ENCODE results near the gene KAT2B.

KAT2B gene

DNA sequence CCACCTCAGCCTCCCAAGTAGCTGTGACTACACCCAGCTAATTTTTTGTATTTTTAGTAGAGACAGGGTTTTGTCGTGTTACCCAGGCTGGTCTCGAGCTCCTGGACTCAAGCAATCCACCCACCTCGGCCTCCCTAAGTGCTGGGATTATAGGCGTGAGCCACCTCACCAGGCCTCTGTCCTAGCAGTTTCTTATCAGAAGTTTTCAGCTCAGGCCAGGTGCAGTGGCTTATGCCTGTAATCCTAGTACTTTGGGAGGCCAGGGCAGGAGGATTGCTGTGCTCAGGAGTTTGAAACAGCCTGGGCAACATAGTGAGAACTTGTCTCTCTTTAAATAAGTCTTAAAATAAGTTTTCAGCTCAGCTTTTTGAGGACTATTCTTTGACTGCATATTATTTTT lies 97.4 kb downstream of the KAT2B start:
- Histone ChIP-seq H3K9me3 (ENCODE audit: control insufficient read depth in 1 of 2, low read length in 2 of 2) (no peaks in the 10 kb centered on the region), H3K9ac (ENCODE audit: low read depth in 1 of 2, low read length in 2 of 2) (no peak overlapping the region), H3K4me1 (ENCODE audit: control insufficient read depth in 1 of 2, insufficient read depth in 2 of 2, low read length in 2 of 2) (no peaks in the 10 kb centered on the region), H3K4me3 (ENCODE audit: low read depth in 1 of 2, low read length in 2 of 2) (no peak overlapping the region), H3K27ac (ENCODE audit: low read depth, low read length) (no peak overlapping the region), H3K27me3 (ENCODE audit: control insufficient read depth in 1 of 2, insufficient read depth in 2 of 2, low read length in 2 of 2) (no peaks in the 10 kb centered on the region), H3K36me3 (ENCODE audit: control insufficient read depth in 1 of 2, insufficient read depth in 2 of 2, low read length in 2 of 2) (peaks cover 5 to 23% of the 10 kb centered on the region in 2 donors)

DNA sequence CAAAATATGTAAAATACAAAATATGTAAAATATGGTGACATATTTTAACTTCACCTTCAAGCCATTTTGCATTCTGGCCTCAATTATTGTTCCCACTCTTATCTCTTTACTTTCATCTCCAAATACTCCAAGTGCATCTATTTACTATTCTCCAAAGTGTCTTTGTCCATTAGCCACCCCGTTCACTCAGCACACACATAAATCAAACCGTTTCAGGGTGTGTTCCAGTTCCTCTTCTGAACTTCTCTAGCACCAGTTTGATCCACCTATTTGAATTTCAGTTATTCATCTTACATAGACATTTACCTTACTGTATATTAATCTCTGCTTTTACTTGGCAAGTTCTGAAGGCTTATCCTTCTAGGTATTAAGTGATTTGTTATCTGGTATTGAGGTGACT lies 100.6 kb downstream of the KAT2B start:
- Histone ChIP-seq H3K4me1 (ENCODE audit: control insufficient read depth in 1 of 2, insufficient read depth in 2 of 2, low read length in 2 of 2) (no peaks in the 10 kb centered on the region), H3K27ac (ENCODE audit: low read depth, low read length) (no peak overlapping the region), H3K9me3 (ENCODE audit: control insufficient read depth in 1 of 2, low read length in 2 of 2) (no peaks in the 10 kb centered on the region), H3K4me3 (ENCODE audit: low read depth in 1 of 2, low read length in 2 of 2) (no peak overlapping the region), H3K36me3 (ENCODE audit: control insufficient read depth in 1 of 2, insufficient read depth in 2 of 2, low read length in 2 of 2) (peaks cover 5 to 32% of the 10 kb centered on the region in 2 donors), H3K27me3 (ENCODE audit: control insufficient read depth in 1 of 2, insufficient read depth in 2 of 2, low read length in 2 of 2) (no peaks in the 10 kb centered on the region), H3K9ac (ENCODE audit: low read depth in 1 of 2, low read length in 2 of 2) (no peak overlapping the region)

- Histone ChIP-seq H3K9me3 (ENCODE audit: control insufficient read depth in 1 of 2, low read length in 2 of 2) (no peaks in the 10 kb centered on the region), H3K9ac (ENCODE audit: low read depth in 1 of 2, low read length in 2 of 2) (no peak overlapping the region), H3K27ac (ENCODE audit: low read depth, low read length) (no peak overlapping the region), H3K27me3 (ENCODE audit: control insufficient read depth in 1 of 2, insufficient read depth in 2 of 2, low read length in 2 of 2) (no peaks in the 10 kb centered on the region), H3K4me3 (ENCODE audit: low read depth in 1 of 2, low read length in 2 of 2) (no peak overlapping the region), H3K36me3 (ENCODE audit: control insufficient read depth in 1 of 2, insufficient read depth in 2 of 2, low read length in 2 of 2) (peaks cover 5 to 32% of the 10 kb centered on the region in 2 donors), H3K4me1 (ENCODE audit: control insufficient read depth in 1 of 2, insufficient read depth in 2 of 2, low read length in 2 of 2) (no peaks in the 10 kb centered on the region)
Observed at GRCh38 chr3:20141316-20141715, 101.1 kb downstream of the KAT2B start.

GRCh38 chr3:20141851-20142250 lies 101.6 kb downstream of the KAT2B start:
- Histone ChIP-seq H3K9ac (ENCODE audit: low read depth in 1 of 2, low read length in 2 of 2) (no peak overlapping the region), H3K27me3 (ENCODE audit: control insufficient read depth in 1 of 2, insufficient read depth in 2 of 2, low read length in 2 of 2) (no peaks in the 10 kb centered on the region), H3K4me3 (ENCODE audit: low read depth in 1 of 2, low read length in 2 of 2) (no peak overlapping the region), H3K4me1 (ENCODE audit: control insufficient read depth in 1 of 2, insufficient read depth in 2 of 2, low read length in 2 of 2) (no peaks in the 10 kb centered on the region), H3K36me3 (ENCODE audit: control insufficient read depth in 1 of 2, insufficient read depth in 2 of 2, low read length in 2 of 2) (peaks cover 7 to 36% of the 10 kb centered on the region in 2 donors), H3K27ac (ENCODE audit: low read depth, low read length) (no peak overlapping the region), H3K9me3 (ENCODE audit: control insufficient read depth in 1 of 2, low read length in 2 of 2) (no peaks in the 10 kb centered on the region)

GRCh38 chr3:20142517-20142916 lies 102.3 kb downstream of the KAT2B start:
- H3K9ac ChIP-seq (ENCODE audit: low read depth in 1 of 2, low read length in 2 of 2), result no peak overlapping the region
- no peaks in the 10 kb centered on the region for H3K27me3 ChIP-seq (ENCODE audit: control insufficient read depth in 1 of 2, insufficient read depth in 2 of 2, low read length in 2 of 2)
- no peak overlapping the region for H3K4me3 ChIP-seq (ENCODE audit: low read depth in 1 of 2, low read length in 2 of 2)
- no peak overlapping the region for H3K27ac ChIP-seq (ENCODE audit: low read depth, low read length)
- H3K36me3 ChIP-seq (ENCODE audit: control insufficient read depth in 1 of 2, insufficient read depth in 2 of 2, low read length in 2 of 2), result peaks cover 4 to 31% of the 10 kb centered on the region in 2 donors
- H3K9me3 ChIP-seq (ENCODE audit: control insufficient read depth in 1 of 2, low read length in 2 of 2), result no peaks in the 10 kb centered on the region
- no peaks in the 10 kb centered on the region for H3K4me1 ChIP-seq (ENCODE audit: control insufficient read depth in 1 of 2, insufficient read depth in 2 of 2, low read length in 2 of 2)

DNA sequence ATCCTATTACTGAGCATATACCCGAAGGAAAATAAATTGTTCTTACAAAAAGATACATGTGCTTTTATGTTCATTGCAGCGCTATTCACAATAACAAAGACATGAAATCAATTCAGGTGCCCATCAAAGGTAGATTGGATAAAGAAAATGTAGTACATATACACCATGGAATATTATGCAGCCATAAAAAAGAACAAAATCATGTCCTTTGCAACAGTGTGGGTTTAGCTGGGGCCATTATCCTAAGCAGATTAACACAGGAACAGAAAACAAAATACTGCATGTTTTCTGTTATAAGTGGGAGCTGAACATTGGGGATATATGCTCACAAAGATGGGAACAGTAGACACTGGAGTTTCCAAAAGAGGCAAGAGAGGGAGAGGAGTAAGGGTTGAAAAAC lies 103.3 kb downstream of the KAT2B start:
- Histone ChIP-seq H3K9ac (ENCODE audit: low read depth in 1 of 2, low read length in 2 of 2) (no peak overlapping the region), H3K4me3 (ENCODE audit: low read depth in 1 of 2, low read length in 2 of 2) (no peak overlapping the region), H3K36me3 (ENCODE audit: control insufficient read depth in 1 of 2, insufficient read depth in 2 of 2, low read length in 2 of 2) (peaks cover 9 to 37% of the 10 kb centered on the region in 2 donors), H3K27me3 (ENCODE audit: control insufficient read depth in 1 of 2, insufficient read depth in 2 of 2, low read length in 2 of 2) (no peaks in the 10 kb centered on the region), H3K4me1 (ENCODE audit: control insufficient read depth in 1 of 2, insufficient read depth in 2 of 2, low read length in 2 of 2) (no peaks in the 10 kb centered on the region), H3K27ac (ENCODE audit: low read depth, low read length) (no peak overlapping the region), H3K9me3 (ENCODE audit: control insufficient read depth in 1 of 2, low read length in 2 of 2) (no peaks in the 10 kb centered on the region)

GRCh38 chr3:20145874-20146273 lies 105.6 kb downstream of the KAT2B start:
- Histone ChIP-seq H3K27me3 (ENCODE audit: control insufficient read depth in 1 of 2, insufficient read depth in 2 of 2, low read length in 2 of 2) (no peaks in the 10 kb centered on the region), H3K4me3 (ENCODE audit: low read depth in 1 of 2, low read length in 2 of 2) (no peak overlapping the region), H3K9me3 (ENCODE audit: control insufficient read depth in 1 of 2, low read length in 2 of 2) (no peaks in the 10 kb centered on the region), H3K27ac (ENCODE audit: low read depth, low read length) (no peak overlapping the region), H3K36me3 (ENCODE audit: control insufficient read depth in 1 of 2, insufficient read depth in 2 of 2, low read length in 2 of 2) (peaks cover 14 to 36% of the 10 kb centered on the region in 2 donors), H3K4me1 (ENCODE audit: control insufficient read depth in 1 of 2, insufficient read depth in 2 of 2, low read length in 2 of 2) (no peaks in the 10 kb centered on the region), H3K9ac (ENCODE audit: low read depth in 1 of 2, low read length in 2 of 2) (no peak overlapping the region)

- Histone ChIP-seq H3K27me3 (ENCODE audit: control insufficient read depth in 1 of 2, insufficient read depth in 2 of 2, low read length in 2 of 2) (no peaks in the 10 kb centered on the region), H3K9ac (ENCODE audit: low read depth in 1 of 2, low read length in 2 of 2) (no peak overlapping the region), H3K4me1 (ENCODE audit: control insufficient read depth in 1 of 2, insufficient read depth in 2 of 2, low read length in 2 of 2) (no peaks in the 10 kb centered on the region), H3K27ac (ENCODE audit: low read depth, low read length) (no peak overlapping the region), H3K9me3 (ENCODE audit: control insufficient read depth in 1 of 2, low read length in 2 of 2) (no peaks in the 10 kb centered on the region), H3K36me3 (ENCODE audit: control insufficient read depth in 1 of 2, insufficient read depth in 2 of 2, low read length in 2 of 2) (peaks cover 14 to 32% of the 10 kb centered on the region in 2 donors), H3K4me3 (ENCODE audit: low read depth in 1 of 2, low read length in 2 of 2) (no peak overlapping the region)
Observed at GRCh38 chr3:20146301-20146700, 106.1 kb downstream of the KAT2B start.

- Histone ChIP-seq H3K27me3 (ENCODE audit: control insufficient read depth in 1 of 2, insufficient read depth in 2 of 2, low read length in 2 of 2) (no peaks in the 10 kb centered on the region), H3K4me1 (ENCODE audit: control insufficient read depth in 1 of 2, insufficient read depth in 2 of 2, low read length in 2 of 2) (no peaks in the 10 kb centered on the region), H3K4me3 (ENCODE audit: low read depth in 1 of 2, low read length in 2 of 2) (no peak overlapping the region), H3K36me3 (ENCODE audit: control insufficient read depth in 1 of 2, insufficient read depth in 2 of 2, low read length in 2 of 2) (peaks cover 14 to 27% of the 10 kb centered on the region in 2 donors), H3K9me3 (ENCODE audit: control insufficient read depth in 1 of 2, low read length in 2 of 2) (no peaks in the 10 kb centered on the region), H3K27ac (ENCODE audit: low read depth, low read length) (no peak overlapping the region), H3K9ac (ENCODE audit: low read depth in 1 of 2, low read length in 2 of 2) (no peak overlapping the region)
Observed at GRCh38 chr3:20147361-20147760, 107.1 kb downstream of the KAT2B start.

GRCh38 chr3:20148466-20148865 lies 108.2 kb downstream of the KAT2B start:
- Histone ChIP-seq H3K27ac (ENCODE audit: low read depth, low read length) (no peak overlapping the region), H3K36me3 (ENCODE audit: control insufficient read depth in 1 of 2, insufficient read depth in 2 of 2, low read length in 2 of 2) (peaks cover 14 to 19% of the 10 kb centered on the region in 2 donors), H3K9ac (ENCODE audit: low read depth in 1 of 2, low read length in 2 of 2) (no peak overlapping the region), H3K4me3 (ENCODE audit: low read depth in 1 of 2, low read length in 2 of 2) (no peak overlapping the region), H3K9me3 (ENCODE audit: control insufficient read depth in 1 of 2, low read length in 2 of 2) (no peaks in the 10 kb centered on the region), H3K27me3 (ENCODE audit: control insufficient read depth in 1 of 2, insufficient read depth in 2 of 2, low read length in 2 of 2) (no peaks in the 10 kb centered on the region), H3K4me1 (ENCODE audit: control insufficient read depth in 1 of 2, insufficient read depth in 2 of 2, low read length in 2 of 2) (no peaks in the 10 kb centered on the region)

GRCh38 chr3:20154078-20154477 lies 113.8 kb downstream of the KAT2B start:
- Histone ChIP-seq H3K9me3 (ENCODE audit: control insufficient read depth in 1 of 2, low read length in 2 of 2) (no peaks in the 10 kb centered on the region), H3K27me3 (ENCODE audit: control insufficient read depth in 1 of 2, insufficient read depth in 2 of 2, low read length in 2 of 2) (no peaks in the 10 kb centered on the region), H3K4me3 (ENCODE audit: low read depth in 1 of 2, low read length in 2 of 2) (no peak overlapping the region), H3K36me3 (ENCODE audit: control insufficient read depth in 1 of 2, insufficient read depth in 2 of 2, low read length in 2 of 2) (peaks cover 5 to 7% of the 10 kb centered on the region in 2 donors), H3K4me1 (ENCODE audit: control insufficient read depth in 1 of 2, insufficient read depth in 2 of 2, low read length in 2 of 2) (no peaks in the 10 kb centered on the region), H3K27ac (ENCODE audit: low read depth, low read length) (no peak overlapping the region), H3K9ac (ENCODE audit: low read depth in 1 of 2, low read length in 2 of 2) (no peak overlapping the region)

Data from duodenal mucosa (tissue), 2 donors.